Skin of body (tissue), 2 donors: ENCODE measurements around the gene ZNF44. TPM values are rescaled to one million over a fixed set of nuclear protein-coding genes. Genes with fewer than 3 reads are reported as not detected.

Source experiments
- DNase-seq: peaks from one replicate; lab custom pipeline; 2025; lab: John Stamatoyannopoulos, UW
- total RNA-seq: library from RNA; depleted of rRNA; stranded (reverse); fragments of >200 nt; gene quantifications from one replicate; pipeline ENCODE4 v1.2.3, GENCODE V29; 2014

The ZNF44 gene
- total RNA-seq, 1 donor from 2014 or later, result 18.2 TPM

DNA sequence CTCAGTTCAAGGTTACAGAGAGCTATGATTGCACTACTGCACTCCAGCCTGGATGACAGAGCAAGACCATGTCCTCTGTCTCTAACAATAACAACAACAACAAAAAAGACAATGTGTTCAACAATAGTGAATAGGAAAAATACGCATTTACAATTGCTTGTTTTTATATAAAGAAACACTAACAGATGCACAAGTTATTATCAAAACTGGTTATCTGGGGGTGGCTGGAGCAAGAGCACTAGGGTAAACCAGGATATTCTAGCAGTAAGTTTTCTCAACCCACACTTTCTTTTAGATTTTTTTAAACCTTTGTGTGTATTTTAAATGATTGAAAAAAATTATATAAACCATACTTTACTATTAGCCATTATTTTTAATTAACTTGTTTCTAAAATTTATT, 33.1 kb downstream of the ZNF44 start:
- DNase-seq, result no peak

DNA sequence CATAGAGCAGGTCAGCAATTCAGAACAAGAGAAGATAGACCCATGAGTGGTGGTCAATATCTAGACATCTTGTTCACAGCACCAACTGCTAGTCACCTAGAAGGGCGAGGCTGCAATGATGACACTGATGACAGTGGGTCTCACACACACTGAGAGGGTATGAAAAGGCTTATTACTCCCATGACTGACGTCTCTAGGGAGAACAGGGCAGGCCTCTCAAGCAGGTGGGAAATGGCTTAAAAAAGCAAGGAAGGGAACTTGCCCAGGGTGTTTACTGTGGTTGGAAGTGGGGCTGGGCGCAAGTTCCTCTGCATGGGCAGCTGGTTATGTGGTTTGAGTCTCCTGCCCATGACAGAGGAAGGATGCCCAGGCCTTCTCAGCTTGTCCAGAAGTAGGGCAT, 33.8 kb downstream of the ZNF44 start:
- DNase-seq, result no peak

DNA sequence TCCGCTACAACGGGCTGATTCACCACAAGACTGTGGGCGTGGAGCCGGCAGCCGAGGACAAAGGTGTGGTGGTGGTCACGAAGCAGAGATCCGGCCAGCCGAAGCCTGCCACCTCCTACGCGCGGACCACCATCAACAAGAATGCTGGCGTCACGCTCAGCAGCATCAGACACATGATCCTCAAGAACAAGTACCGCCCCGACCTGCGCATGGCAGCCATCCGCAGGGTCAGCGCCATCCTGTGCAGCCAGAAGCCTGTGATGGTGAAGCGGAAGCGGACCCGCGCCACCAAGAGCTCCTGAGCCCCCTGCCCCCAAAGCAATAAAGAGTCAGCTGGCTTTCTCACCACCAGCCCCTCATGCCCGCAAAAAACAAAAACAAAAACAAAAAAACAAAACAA, 34.4 kb downstream of the ZNF44 start:
- no peak for DNase-seq

DNA sequence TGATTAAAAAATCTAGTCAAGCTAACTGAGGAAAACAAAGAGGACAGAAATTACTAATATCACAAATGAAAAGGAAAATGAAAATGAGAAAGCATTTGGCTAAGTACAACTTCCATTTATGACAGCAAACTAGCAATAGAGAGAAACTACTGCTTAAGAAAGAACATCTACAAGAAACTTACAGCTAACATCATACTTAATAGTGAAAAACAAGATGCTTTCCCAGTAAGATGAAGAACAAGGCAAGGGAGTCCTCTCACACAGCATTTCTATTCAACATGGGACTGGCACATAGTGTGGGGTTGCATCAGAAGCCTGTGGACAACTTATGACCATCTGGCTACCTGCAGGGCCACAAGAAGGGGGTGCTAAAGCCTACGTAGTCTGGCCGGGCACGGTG, 39.3 kb downstream of the ZNF44 start:
- no peak for DNase-seq

DNA sequence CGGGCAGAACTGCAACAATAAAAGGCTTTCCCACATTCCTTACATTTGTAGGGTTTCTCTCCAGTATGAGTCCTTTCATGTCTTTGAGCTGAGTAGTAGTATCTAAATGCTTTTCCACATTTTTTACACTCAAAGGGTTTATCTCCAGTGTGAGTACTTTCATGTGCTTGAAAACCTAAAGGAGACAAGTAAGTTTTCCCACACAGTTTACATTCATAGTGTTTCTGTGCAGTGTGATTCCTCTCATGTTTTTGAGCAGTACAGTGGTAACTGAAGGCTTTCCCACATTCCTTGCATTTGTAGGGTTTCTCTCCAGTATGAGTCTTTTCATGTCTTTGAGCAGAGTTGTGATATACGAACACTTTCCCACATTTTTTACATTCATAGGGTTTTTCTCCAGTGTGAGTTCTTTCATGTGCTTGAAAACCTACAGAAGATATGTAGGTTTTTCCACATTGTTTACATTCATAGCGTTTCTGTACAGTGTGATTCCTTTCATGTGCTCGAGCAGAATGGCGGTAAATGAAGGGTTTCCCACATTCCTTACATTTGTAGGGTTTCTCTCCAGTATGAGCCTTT, 47.0 kb downstream of the ZNF44 start:
- no peak for DNase-seq

DNA sequence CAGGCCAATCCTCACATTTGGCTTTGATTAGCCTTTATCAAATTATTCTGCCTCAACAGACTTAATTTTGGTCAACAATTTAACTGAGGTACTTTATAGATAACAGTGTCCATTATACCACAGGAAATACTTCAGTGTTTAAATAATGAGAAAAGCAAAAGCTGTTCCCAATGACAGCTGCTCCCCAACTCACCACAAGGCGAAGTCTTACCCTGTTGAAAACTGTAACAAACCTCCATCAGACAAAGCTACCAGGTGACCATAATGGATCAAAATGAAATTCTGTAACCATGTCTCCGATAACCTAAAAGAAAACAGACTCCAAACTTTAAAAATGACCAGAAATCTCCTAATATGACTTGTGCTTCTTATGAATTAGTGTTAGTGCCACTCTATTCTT, 50.3 kb downstream of the ZNF44 start:
- no peak for DNase-seq

DNA sequence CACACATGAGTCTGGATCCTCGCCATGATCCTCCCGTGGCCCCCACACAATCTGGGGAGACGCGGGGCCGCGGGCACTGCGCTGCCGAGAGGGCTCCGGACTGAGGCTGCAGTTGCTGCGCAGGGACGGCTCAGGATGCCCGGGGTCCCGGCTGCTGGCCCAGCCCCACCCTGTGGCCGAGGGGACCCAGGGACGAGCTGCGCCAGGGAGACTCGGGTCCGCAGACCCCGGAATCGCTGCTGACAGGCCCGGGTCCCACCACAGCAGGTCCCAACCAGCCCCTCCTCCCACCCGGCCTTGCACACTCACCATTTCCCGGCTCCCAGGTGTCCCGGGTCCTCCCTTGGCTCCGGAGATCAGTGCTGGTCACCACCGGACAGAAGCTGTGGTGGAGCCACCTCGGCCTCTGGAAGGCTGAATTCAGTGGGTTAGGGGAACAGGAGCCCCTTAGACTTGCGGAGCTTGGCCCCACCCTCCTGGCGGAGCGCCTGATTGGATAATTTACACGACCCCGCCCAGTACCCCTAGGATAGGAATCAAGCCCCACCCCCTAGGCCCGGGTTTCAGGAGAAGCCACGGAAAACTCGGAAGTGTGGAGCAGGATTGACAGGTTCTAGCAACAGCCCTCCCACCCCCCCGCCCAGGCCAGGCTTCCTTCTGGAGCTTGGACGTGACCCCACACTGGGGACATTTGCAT, 57.4 kb downstream of the ZNF44 start:
- no peak for DNase-seq

DNA sequence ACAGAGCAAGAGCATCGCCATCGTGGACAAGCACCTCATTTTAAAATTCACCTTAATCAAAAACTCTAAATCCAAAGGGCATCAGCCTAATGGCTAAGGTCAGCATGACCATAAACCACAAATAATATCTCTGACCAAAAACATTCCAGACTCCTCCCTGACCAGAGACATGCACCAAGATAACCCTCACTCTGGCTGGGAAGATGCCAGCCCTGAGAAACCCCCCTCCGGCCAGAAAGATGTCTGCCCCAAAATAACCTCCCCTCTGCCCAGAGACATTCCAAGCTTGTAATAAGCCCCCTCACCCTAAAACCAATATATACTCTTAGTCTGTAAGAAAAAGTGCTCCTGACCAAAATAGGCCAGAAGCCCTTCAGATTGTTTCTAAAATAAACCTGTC, 61.7 kb downstream of the ZNF44 start:
- DNase-seq, result no peak

DNA sequence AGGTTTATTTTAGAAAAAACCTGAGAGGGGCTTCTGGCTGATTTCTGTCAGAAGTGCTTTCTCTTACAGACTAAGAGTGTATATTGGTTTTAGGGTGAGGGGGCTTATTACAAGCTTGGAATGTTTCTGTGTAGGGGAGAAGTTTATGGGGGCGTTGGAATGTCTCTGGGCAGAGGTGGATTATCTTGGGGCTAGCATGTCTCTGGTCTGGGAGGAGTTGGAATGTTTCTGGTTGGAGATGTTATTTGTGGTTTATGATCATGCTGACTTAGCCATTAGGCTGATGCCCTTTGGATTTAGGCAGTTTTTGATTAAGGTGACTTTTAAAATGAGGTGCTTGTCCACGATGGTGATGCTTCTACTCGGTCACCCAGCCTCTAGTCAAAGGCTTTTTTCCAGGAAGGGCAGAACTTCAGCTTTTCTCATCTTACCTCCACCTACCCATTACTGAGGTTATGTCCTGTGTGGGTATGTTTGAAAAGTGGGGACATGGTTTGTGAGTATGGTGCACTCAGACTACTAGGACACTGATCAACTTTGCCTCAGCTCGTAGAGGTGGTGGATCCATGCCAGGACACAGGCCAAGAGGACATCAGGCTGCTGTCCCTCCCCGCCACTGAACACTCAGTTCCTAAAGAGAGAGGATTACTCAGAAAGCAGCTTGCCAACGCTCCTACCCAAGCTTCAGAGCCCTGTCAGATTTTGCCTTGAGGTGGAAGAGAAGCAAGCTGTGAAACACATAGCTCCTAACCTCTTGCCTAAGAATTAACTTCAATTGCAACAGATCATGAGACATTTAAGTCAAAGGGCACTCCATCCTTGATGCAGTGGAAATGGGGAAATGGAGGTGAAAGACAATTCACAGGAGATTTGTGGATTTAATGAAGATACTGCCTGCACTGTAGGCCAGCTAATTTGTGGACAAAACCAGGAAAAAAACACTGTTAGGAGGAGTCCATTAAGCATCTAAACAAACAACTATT, 63.6 kb downstream of the ZNF44 start:
- no peak for DNase-seq

DNA sequence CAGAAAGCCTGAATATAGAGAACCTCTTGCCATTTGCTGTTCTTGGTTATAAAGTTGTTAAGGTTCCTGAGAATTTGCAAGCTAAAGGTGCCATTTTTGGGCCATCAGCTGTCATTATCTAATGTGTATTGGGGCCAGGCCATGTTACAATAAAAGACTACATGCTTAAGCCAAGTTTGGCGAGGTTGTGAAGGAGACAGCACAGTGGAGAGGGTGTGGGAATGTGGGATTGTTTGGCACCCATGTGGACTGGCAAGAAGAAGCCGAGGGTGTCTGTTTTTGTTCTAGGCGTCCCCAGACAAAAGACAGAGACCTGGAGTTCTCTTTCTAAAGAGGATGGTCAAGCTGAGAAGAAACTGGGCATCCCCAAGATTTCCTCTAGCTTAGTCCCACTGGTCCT, 64.7 kb downstream of the ZNF44 start:
- DNase-seq, result no peak

DNA sequence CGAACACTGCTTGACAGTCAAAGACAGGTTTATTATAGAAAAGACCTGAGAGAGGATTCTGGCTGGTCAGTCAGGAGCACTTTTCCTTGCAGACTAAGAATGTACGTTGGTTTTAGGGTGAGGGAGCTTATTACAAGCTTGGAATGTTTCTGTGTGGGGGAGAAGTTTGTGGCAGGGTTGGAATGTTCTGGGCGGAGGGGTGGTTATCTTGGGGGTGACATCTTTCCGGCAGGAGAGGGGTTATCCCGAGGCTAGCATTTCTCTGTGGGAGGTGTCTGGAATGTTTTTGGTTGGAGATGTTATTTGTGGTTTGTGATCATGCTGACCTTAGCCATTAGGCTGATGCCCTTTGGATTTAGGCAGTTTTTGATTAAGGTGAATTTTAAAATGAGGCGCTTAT, 70.0 kb downstream of the ZNF44 start:
- no peak for DNase-seq

DNA sequence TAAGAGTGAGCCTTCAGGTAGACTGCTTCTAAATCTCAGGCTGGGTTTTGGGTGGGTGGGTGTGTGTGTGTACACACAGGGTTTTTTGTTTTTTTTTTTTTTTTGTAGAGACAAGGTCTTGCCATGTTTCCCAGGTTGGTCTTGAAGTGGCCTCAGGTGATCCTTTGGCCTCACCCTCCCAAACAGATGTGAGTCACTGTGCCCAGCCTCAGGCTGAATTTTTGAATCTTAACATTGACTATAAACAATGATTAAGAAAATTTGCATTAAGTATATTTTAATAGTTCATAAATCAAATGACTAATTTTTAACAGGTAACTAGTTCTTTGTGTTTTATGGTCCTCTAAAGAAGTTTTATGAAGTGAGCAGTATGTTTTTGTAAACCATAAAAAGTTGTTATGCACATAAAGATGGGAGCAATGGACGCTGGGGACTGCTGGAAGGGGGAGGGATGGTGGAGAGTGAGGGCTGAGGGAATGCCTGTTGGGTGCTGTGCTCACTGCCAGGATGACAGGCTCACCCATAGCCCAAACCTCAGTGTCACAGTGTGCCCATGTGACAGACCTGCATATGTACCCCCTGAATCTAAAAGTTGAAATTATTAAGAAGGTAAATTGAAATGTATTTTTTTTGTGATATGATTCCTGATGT, 71.6 kb downstream of the ZNF44 start:
- no peak for DNase-seq

Other genes with a start within 250 kb of the ZNF44 start
- 0.49 TPM for gene ZNF878, start 241.9 kb downstream of the ZNF44 start, total RNA-seq
- 13.2 TPM for gene ZNF844, start 230.2 kb downstream of the ZNF44 start, total RNA-seq
- gene ZNF20, start 154.5 kb downstream of the ZNF44 start, total RNA-seq, result 6.2 TPM
- gene ZNF625, start 138.1 kb downstream of the ZNF44 start, total RNA-seq, result 14.9 TPM
- gene ZNF136, start 131.8 kb downstream of the ZNF44 start, total RNA-seq, result 19.4 TPM
- 3.9 TPM for gene ZNF563, start 38.8 kb upstream of the ZNF44 start, total RNA-seq
- 10.2 TPM for gene ZNF442, start 70.8 kb upstream of the ZNF44 start, total RNA-seq
- 6.6 TPM for gene ZNF799, start 106.4 kb upstream of the ZNF44 start, total RNA-seq
- 7.5 TPM for gene ZNF443, start 146.1 kb upstream of the ZNF44 start, total RNA-seq
- gene ZNF709, start 189.9 kb upstream of the ZNF44 start, total RNA-seq, result 10.3 TPM